ENCODE measurements around the gene SLC25A53.
A peak's percentile ranks its signal among the peaks of the same experiment; 100 is the strongest.

DNA sequence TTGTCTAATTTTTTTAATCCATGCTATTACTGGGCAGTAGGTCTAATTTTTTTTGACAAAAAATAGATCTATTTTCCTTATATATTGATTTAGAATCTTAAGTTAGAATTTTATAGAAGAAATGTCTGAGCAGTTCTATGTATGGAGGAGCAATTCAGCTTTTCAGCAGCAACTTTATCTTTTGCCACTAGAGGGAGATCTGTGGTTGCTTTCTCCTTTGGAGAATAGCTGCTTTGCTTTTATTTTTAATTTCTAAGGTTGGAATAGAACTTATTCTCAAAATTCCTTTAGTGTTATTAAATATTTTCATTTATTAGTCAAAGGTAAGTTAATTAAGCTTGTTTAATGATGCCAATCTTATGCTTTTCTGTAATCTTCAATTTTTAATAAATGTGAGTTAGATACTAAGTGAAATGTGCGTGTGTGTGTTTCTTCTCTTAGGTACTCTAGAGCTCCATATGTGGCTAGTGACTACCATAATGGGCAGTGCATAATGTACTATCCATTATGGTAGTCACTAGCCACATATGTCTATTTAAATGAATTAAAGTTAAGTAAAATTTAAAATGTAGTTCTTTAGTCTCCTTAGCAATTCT, 38.8 kb upstream of the SLC25A53 start:
- TF ChIP-seq, protein P1, sequence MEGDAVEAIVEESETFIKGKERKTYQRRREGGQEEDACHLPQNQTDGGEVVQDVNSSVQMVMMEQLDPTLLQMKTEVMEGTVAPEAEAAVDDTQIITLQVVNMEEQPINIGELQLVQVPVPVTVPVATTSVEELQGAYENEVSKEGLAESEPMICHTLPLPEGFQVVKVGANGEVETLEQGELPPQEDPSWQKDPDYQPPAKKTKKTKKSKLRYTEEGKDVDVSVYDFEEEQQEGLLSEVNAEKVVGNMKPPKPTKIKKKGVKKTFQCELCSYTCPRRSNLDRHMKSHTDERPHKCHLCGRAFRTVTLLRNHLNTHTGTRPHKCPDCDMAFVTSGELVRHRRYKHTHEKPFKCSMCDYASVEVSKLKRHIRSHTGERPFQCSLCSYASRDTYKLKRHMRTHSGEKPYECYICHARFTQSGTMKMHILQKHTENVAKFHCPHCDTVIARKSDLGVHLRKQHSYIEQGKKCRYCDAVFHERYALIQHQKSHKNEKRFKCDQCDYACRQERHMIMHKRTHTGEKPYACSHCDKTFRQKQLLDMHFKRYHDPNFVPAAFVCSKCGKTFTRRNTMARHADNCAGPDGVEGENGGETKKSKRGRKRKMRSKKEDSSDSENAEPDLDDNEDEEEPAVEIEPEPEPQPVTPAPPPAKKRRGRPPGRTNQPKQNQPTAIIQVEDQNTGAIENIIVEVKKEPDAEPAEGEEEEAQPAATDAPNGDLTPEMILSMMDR (IDR thresholded peaks at IDR 0.05), result peak; percentile 35 to 79 (median 48)
- TF ChIP-seq POLR2A (IDR thresholded peaks at IDR 0.05), result no peak
